HUDEP-2 (cell line): ENCODE measurements around the gene KIF21A.

Experiments used
- DNase-seq, 76 experiments: peaks; one replicate each; lab custom pipeline; 2025; ENCODE audit not compliant: unreplicated experiment in 76 of 76; lab: John Stamatoyannopoulos, UW

Gene KIF21A

DNA sequence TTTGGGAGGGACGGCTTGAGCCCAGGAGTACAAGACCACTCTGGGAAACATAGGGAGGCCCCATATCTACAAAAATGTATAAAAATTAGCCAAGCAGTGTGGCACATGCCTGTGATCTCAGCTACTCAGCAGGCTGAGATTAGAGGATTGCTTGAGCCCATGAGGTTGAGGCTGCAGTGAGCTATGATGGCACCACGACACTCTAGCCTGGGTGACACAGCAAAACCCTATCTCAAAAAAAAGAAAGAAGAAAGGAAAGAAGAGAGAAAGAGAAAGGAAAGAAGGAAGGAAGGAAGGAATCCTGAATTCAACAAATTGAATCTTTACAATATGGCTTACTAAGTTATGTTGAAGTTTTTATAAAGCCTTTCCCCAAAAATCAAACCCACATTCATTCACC, 2.1 kb downstream of the KIF21A start:
- DNase-seq = peak in 9 of 76 experiments; percentile 2 to 19 (median 9)

DNA sequence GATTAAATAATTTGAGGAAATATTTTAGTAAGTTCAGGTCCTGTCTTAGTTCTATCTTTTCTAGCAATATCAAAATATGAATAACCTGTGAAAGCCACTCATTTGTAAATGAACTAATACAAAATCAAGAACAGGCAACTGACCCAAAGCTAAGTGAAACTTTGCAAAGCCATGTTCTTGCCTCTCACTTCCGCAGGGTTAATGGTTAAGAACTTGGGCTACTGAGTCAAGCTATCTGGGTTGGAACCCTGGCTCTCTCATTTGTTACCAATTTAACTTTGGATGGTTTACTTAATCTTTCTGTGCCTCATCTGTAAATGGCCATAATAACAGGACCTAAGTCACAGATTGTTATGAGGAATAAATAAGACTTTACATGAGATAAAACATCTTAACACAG, 2.8 kb downstream of the KIF21A start:
- DNase-seq = no peak

DNA sequence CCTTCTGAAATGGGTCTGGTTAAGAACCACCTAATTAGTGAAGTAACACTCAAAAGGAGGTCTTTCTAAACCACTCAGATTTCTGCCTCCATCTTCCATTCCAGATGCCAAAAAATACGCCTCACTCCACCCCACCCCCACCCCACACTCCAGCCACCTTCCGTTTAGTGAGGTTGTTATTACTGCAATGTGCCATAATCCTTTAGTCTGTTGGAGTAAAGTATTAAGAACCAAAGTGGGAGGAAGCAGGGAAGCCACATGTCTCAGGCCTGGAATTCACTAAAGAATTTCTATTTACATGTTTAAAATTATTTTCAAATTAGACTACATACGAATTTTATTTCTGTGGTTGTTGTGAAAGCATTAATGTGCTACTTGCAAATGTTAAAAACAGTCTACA, 7.4 kb downstream of the KIF21A start:
- DNase-seq = no peak

DNA sequence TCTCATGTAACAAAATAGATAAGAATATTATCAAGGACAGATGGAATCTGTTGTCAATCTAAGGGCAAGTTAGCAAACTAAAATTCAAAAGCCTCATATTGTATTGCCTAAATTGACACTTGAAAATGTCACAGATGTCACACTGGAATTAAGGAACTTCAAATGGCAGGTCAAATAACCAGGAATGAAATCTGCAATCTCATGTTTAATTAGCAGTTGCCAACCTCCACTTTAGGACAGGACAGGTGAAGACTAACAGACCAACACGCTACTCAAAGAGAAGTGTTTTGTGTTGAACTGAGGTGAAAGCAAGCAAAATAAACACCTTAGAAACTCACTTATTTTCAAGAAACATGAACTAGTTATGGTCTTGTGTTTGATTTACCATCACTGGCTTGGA, 11.1 kb downstream of the KIF21A start:
- DNase-seq = no peak

DNA sequence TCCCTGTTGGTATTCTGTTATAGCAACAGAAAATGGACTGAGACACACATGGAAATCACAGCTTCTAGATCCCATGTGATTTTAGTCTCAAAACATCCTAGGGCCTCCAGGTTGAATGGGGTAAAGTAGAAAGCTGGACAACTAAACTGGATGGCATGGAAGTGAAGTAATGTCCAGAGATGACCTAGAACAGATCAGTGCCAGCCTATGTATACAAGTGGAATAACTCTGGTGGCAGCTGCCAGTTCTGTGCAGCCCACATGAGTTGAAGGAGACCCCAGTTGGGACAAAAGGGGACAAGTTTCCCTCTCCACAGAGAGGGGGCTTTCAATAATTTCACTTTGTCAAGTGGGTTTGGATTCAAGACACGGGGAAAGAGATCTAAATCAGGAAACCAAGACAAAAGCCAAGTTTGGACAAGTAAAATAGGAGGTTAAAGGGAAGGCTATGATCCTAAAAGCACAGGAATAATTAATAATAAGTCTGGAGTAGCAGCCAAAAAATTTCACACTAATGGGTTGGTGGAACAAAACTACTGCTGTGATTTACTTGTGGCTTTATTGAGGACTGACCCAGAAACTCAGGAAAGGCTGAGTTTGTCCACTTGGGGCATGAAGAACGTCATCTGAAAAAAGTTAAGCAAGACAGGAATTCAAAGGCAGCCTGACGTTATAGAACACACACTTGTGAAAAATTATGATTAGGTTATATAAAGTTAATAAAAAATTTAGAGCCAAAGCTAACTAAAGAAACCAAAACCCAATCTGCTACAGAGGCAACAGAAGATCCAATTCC, 11.7 kb downstream of the KIF21A start:
- no peak for DNase-seq

DNA sequence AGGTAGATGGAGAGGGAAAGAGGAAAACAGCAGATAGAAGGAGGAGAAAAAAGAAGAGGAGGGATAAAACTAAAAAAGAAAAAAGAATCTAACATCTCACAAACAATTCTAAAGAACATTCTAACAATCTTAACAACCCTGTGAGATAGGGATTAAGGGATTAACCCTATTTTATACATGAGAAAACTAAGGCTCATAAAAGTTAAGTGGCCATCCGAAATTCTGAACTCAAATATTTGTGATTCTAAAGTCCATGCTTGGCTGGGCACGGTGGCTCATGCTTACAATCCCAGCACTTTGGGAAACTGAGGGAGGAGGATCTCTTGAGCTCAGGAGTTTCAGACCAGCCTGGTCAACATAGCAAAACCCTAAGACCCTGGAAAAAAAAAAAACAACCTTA, 13.1 kb downstream of the KIF21A start:
- no peak for DNase-seq

DNA sequence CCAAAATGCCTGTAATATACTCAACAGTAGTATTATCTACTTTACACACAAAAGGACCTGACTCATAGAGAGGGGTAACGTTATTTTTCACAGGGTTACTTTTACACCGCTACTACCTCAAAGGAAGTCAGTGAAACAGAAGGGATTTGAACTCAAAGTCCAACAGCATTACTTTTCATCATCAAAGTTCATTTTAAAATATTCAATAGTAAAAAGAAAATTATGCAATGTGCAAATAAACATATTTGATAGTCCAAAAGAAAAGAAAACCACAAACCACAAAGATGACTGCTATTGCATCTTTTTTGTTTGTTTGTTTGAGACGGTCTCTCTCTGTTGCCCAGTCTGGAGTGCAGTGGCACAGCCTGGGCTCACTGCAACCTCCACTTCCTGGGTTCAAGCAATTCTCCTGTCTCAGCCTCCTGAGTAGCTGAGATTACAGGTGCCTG, 15.5 kb downstream of the KIF21A start:
- DNase-seq = no peak

DNA sequence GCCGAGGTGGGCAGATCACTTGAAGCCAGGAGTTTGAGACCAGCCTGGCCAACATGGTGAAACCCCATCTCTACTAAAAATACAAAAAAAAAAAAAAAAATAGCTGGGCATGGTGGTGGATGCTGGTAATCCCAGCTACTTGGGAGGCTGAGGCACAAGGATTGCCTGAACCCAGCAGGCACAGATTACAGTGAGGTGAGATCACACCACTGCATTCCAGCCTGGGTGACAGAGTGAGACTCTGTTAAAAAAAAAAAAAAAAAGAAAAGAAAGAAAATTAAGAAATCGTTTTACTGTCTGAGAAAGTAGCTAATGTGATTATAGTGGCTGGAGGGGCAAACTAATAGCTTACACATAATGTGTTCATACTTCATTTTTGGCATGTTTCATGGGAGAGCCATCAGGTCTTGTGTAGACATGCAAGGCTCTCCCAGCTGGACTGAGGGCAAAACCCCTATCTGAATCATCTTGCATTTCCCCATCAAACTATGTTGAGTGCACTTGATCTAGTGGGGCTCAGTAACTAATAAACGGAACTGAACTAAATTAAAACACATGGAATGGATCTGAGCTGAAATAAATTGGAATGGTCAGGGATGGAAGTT, 16.2 kb downstream of the KIF21A start:
- no peak for DNase-seq

DNA sequence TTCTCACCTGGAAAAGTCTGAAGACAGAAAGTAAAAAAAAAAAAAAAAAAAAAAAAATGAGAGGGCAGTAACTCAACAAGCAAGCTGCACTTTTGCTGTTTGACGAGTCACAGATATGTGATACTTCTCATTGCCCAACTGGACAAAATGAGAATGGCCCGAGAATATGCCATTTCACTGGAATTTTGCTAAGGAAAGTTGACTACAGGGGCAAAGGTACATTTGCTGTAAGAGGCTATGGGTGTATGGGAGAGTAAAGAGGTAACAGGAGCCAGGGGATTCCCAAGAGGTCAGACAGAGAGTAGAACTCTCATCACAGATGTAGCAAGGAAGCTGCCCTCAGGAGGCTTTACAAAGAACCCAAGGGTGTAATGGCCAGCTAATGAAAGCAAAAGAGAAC, 22.9 kb downstream of the KIF21A start:
- no peak for DNase-seq

DNA sequence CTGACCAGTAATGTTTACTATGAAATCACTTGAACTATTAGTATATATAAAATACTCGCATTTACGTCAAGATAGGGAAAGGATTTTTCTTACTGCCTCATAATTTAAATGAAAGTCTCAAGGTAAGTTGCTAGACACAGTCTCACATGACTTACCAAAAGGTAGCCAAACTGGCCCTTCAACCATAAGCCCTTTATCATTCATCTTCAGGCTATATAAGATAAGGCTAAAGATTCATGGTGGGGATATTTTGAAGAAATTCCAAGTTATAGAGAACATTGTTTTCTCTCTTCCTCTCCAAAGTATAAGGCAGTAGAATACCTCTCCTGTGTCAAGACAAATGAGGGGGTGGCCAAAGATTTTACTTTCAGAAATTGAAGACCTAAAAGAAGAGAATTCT, 23.4 kb downstream of the KIF21A start:
- DNase-seq = no peak

DNA sequence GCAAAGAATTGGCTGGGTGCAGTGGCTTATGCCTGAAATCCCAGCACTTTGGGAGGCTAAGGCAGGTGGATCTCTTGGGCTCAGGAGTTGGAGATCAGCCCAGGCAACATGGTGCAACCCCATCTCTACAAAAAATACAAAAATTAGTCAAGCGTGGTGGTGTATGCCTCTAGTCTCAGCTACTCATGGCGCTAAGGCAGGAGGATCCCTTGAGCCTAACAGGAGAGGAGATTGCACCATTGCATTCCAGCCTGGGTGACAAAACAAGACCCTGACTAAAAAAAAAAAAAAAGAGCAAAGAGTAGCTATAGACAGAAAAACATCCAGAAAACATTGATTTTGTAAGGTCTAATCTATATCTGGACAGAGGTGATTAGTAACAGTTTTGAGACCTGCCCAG, 25.0 kb downstream of the KIF21A start:
- DNase-seq = no peak

DNA sequence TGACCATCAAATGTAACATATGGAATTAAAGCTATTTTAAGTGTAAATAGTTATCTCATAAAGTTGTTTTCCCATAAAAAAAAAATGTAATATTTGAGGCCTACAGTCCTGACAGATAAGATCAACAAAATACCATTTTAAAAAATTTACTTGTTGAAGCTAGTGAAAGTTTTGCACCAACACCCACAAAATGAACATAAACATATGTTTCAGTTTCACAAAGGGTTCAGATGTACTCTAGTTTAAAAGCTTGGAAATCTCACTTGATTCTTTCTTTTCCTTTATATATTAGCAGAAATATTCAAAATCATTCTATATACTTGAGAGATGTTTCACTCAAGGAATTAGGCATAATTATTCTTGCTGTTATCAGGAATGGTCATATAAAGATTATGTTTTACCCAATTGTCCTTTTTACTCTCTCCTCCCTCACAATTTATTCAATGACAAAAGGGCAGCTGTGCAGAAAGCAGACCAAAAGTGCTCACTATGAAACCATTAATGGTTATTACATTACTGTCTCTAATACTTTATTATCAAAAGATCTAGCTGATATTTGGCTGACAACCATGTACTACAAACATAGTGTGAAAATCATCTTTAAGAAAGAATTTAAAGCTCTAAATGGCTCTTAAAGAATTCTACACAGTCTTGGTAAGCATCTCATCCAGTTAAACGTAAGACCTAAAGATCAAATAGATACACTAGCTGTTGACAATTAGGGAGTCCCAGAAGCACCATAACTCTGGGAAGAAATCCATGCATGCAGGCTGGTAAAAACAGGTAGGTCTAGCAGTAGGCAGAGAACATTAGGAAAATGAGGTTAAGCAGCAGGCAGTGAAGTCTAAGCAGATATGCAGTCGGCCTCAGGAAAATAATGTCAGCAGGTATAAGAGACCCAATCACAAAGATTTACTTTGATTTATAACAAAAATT, 28.8 kb downstream of the KIF21A start:
- DNase-seq = no peak

DNA sequence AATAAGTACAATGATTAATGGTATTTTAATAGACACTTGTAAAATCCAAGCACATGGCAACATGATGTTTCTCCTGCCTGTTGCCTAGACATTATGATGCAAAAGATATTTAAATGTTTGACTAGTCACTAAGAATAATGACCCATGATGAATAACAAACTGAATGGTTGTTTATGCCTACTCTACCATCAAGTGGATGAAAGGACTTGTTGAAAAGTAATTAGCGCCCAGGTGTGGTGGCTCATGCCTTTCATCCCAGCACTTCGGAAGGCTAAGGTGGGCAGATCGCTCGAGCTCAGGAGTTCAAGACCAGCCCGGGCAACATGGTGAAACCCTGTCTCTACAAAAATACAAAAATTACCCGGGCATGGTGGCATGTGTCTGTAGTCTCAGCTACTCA, 30.7 kb downstream of the KIF21A start:
- DNase-seq = no peak

DNA sequence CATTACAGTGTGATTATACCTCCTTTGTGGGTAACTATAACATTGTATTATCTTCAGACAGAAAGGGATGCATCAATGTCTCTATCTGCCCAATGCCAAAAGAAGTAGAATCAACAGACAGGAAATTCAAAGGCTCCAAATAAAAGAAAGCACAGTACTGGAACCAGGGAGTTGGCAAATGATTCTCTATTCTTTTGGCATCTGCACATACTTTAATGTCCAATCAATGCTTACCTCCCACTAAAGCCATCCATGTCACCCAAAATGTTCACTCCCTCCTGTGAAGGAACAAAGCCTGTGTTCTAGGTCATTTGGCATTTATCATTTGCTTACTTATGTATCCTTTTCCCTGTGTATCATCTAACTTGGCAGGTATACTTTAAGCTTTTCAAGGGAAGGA, 36.7 kb downstream of the KIF21A start:
- no peak for DNase-seq

DNA sequence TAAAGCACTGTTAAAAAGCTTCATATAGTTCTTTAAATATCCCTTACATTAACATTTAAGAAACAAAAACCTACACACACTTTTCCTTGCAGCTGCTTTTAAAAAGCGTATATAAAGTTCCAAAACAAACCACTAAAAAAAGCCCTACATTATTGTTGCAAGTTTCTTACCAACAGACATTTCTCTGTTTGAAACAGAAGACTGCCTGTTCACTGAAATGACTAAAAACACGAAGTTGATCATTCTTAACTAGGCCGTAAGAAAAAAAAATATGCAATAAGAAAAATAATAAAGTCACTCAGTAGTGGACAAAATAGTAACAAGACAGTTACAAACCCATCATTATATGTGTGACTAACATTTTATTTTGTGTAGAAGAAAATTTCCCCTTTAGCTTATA, 37.3 kb downstream of the KIF21A start:
- DNase-seq = no peak

DNA sequence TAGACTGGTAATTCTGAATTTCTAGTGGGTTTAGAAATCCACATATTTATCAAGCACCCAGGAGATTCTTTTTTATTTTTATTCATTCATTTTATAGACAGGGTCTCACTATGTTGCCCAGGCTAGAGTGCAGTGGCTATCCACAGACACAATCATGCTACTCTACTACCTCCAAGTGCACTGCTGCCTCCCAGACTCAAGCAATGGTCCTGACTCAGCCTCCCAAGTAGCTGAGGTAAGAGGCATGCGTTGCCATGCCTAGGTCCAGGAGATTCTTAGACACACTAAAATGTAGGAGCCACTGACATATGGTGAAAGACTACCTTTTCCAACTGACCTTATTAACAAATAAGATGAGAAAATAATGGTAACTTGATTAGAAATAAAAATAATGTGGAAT, 38.9 kb downstream of the KIF21A start:
- DNase-seq = no peak

DNA sequence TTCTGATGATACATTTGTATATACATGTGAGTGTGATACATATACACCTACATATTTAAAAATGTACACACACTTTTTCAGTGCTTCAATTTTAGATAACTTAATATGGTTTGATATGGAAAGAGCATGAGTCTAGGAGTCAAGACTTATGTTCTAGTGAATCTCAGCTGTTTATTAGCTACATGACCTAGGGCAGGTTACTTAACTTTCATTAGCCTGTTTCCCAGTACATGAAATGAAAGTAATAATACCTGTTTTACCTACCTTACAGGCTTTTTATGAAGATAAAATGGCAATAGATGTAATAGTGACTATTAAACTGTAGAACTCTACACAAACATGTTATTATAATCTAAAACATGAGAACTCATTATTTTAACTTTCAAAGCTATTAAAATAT, 39.5 kb downstream of the KIF21A start:
- DNase-seq = no peak

DNA sequence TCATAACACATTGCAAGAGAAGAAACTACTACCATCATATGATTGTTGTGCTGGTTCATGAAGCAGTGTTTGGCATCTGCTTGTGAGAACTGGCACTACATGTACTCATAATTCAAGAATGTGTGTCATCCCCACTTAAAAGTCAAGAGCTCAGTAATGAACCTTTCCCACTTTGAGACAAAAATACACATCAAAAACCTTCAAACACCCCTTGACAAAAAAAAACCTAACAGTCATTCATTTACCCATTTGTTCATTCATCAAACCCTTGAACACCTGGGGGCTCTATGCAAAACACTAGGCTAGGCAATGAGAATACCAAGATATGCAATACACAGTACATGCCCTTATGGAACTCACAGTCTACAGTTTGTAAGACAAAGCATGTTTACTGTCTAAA, 40.0 kb downstream of the KIF21A start:
- DNase-seq = no peak

DNA sequence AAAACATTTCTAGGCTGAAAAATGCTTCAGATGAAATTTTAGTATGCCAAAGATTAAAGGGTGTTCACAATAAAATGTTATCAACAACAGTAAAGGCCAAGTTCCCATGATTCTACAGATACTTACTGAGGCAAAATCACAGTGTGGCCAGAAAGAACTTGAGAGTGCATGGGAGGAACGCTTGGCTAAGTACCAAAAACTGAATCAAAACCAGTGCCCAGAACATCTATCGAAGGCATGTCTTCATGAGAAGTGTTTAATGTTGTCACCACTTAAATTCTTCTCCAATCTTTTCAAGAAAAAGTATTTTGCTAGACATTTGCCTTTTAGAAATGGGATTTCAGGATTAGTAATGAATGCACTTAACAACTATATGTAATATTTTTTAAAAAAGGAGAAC, 41.5 kb downstream of the KIF21A start:
- DNase-seq = peak in 1 of 76 experiments; percentile 1

DNA sequence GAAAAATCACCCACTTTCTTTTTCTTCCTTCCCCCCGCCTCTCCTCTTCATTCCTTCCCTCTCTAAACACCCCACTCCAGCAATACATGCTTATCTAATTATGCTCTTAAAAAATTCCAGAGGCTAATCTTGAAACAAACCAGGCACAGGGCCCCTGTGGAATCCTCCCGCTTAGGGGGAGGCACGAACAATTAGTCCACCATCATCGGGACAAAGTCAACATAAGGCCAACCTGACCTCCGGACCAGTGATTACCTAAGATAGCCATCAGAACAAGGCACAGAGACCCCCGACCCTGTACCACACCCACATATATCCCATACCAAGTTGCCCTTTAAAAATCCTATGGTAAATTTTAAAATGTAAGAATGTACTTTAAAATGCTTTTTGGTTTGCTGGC, 47.1 kb downstream of the KIF21A start:
- DNase-seq = no peak

DNA sequence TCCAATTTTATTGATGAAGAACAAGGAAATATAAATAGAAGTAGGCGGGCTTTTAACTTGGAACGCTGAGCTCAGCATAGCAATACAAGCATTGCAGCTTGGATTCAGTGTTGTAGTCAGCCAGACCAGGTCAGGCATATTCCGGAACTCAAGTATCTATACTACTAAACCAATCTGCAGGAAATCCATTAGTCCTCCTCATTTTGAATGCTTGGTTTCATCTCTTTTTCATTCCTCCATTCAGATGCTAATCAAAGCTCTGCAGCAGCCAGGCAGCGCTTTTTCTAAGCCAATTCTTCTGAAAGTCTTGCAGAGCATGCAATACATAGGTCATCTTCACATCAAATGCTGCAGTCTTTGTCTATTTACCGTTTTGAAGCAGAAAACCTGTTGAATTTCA, 49.0 kb downstream of the KIF21A start:
- DNase-seq = no peak
